ENCODE data around the gene VAC14.

VAC14 gene

GRCh38 chr16:70708366-70709246 lies 92.4 kb downstream of the VAC14 start:
- TF ChIP-seq GABPA (IDR thresholded peaks at IDR 0.05; ENCODE audit: low read depth) (no peak), CTCF (IDR thresholded peaks at IDR 0.05; ENCODE audit: insufficient read depth, low read length) (no peak), REST (IDR thresholded peaks at IDR 0.05; ENCODE audit: insufficient replicate concordance, low read depth) (no peak), SPI1 (IDR thresholded peaks at IDR 0.05; ENCODE audit: borderline replicate concordance, low read depth) (no peak), POLR2AphosphoS5 (IDR thresholded peaks at IDR 0.05; ENCODE audit: low read depth) (no peak)
- DNase-seq (ENCODE audit: low read depth in 1 of 2, low spot score in 1 of 2), result no peak
- H3K4me3 ChIP-seq (replicated peaks; ENCODE audit: insufficient read depth, low read length), result no peak overlapping the region
- H3K27ac ChIP-seq (replicated peaks), result no peak overlapping the region
- no peaks in the 10 kb centered on the region for H3K27me3 ChIP-seq (ENCODE audit: insufficient read depth, poor library complexity, severe bottlenecking)

GRCh38 chr16:70706948-70707465 lies 94.0 kb downstream of the VAC14 start:
- no peak for TF ChIP-seq REST (IDR thresholded peaks at IDR 0.05; ENCODE audit: insufficient replicate concordance, low read depth)
- TF ChIP-seq SPI1 (IDR thresholded peaks at IDR 0.05; ENCODE audit: borderline replicate concordance, low read depth), result no peak
- TF ChIP-seq GABPA (IDR thresholded peaks at IDR 0.05; ENCODE audit: low read depth), result no peak
- TF ChIP-seq POLR2AphosphoS5 (IDR thresholded peaks at IDR 0.05; ENCODE audit: low read depth), result no peak
- no peak for TF ChIP-seq CTCF (IDR thresholded peaks at IDR 0.05; ENCODE audit: insufficient read depth, low read length)
- Histone ChIP-seq H3K27me3 (ENCODE audit: insufficient read depth, poor library complexity, severe bottlenecking) (no peaks in the 10 kb centered on the region), H3K4me3 (replicated peaks; ENCODE audit: insufficient read depth, low read length) (no peak overlapping the region), H3K27ac (replicated peaks) (no peak overlapping the region)
- DNase-seq (ENCODE audit: low read depth in 1 of 2, low spot score in 1 of 2), result no peak

GRCh38 chr16:70705056-70705455 lies 95.9 kb downstream of the VAC14 start:
- no peak for TF ChIP-seq GABPA (IDR thresholded peaks at IDR 0.05; ENCODE audit: low read depth)
- TF ChIP-seq CTCF (IDR thresholded peaks at IDR 0.05; ENCODE audit: insufficient read depth, low read length), result no peak
- no peak for TF ChIP-seq REST (IDR thresholded peaks at IDR 0.05; ENCODE audit: insufficient replicate concordance, low read depth)
- TF ChIP-seq SPI1 (IDR thresholded peaks at IDR 0.05; ENCODE audit: borderline replicate concordance, low read depth), result no peak
- no peak for TF ChIP-seq POLR2AphosphoS5 (IDR thresholded peaks at IDR 0.05; ENCODE audit: low read depth)
- Histone ChIP-seq H3K27me3 (ENCODE audit: insufficient read depth, poor library complexity, severe bottlenecking) (no peaks in the 10 kb centered on the region), H3K4me3 (replicated peaks; ENCODE audit: insufficient read depth, low read length) (no peak overlapping the region), H3K27ac (replicated peaks) (no peak overlapping the region)
- no peak for DNase-seq (ENCODE audit: low read depth in 1 of 2, low spot score in 1 of 2)
